HPDE6-E6E7 (cell line): ENCODE data around the gene BCL2.
"Not testable (repeated sequence)": the region's sequence is repeated elsewhere in the genome, so short reads cannot be mapped to it uniquely, and the experiment has no call there.

Experiments used
- DNase-seq: peaks from one replicate; pipeline ENCODE4 v3.0.0; 2011; ENCODE audit warnings: missing footprints; ENCODE audit errors: extremely low spot score

BCL2 gene

GRCh38 chr18:63319383-63320122 is at the start of gene BCL2:
TSS of gene BCL2 (minus strand) at chr18:63319769.
- peak; percentile 31 for DNase-seq

- DNase-seq: no peak
Observed at GRCh38 chr18:63368611-63369010, 49.0 kb upstream of the BCL2 start.

GRCh38 chr18:63367053-63367953 is 47.7 kb upstream of the BCL2 start, which contains the start of gene KDSR:
TSS of gene KDSR (minus strand) at chr18:63367206. CDS start at chr18:63367118, 88 bp downstream.
- DNase-seq: peak; percentile 98

- peak; percentile 88 for DNase-seq
Observed at GRCh38 chr18:63366213-63367052, 46.9 kb upstream of the BCL2 start.

GRCh38 chr18:63365876-63366212 is 46.3 kb upstream of the BCL2 start:
- no peak for DNase-seq

- DNase-seq: no peak
Observed at GRCh38 chr18:63363951-63364350, 44.4 kb upstream of the BCL2 start.

GRCh38 chr18:63363420-63363819 is 43.9 kb upstream of the BCL2 start:
- not testable (repeated sequence) for DNase-seq

GRCh38 chr18:63356272-63356896 is 36.8 kb upstream of the BCL2 start:
- DNase-seq: no peak

GRCh38 chr18:63350230-63350629 is 30.7 kb upstream of the BCL2 start:
- no peak for DNase-seq

GRCh38 chr18:63348508-63349136 is 29.1 kb upstream of the BCL2 start:
- DNase-seq: no peak

GRCh38 chr18:63346480-63347183 is 27.1 kb upstream of the BCL2 start:
- peak; percentile 60 for DNase-seq

GRCh38 chr18:63346031-63346430 is 26.5 kb upstream of the BCL2 start:
- peak; percentile 69 for DNase-seq

- no peak for DNase-seq
Observed at GRCh38 chr18:63344918-63345317, 25.3 kb upstream of the BCL2 start.

GRCh38 chr18:63344263-63344662 is 24.7 kb upstream of the BCL2 start:
- no peak for DNase-seq

- DNase-seq: no peak
Observed at GRCh38 chr18:63342206-63342605, 22.6 kb upstream of the BCL2 start.

GRCh38 chr18:63339920-63340484 is 20.4 kb upstream of the BCL2 start:
- no peak for DNase-seq

- DNase-seq: peak; percentile 65
Observed at GRCh38 chr18:63336366-63337099, 17.0 kb upstream of the BCL2 start.

- no peak for DNase-seq
Observed at GRCh38 chr18:63331105-63331504, 11.5 kb upstream of the BCL2 start.

- DNase-seq: no peak
Observed at GRCh38 chr18:63329431-63330145, 10.0 kb upstream of the BCL2 start.
